ENCODE data around the gene GPC3. TPM values are rescaled to one million over a fixed set of nuclear protein-coding genes. Genes with fewer than 3 reads are reported as not detected.

GPC3 gene
- total RNA-seq, 3 donors from 2014 or later (not counting 1 experiment from before 2014, with no cell fraction given): not detected

GRCh38 chrX:133709501-133709900 is 275.9 kb downstream of the GPC3 start:
- no peaks in the 10 kb centered on the region for H3K4me1 Mint-ChIP-seq
- H3K27ac ChIP-seq (ENCODE audit: low read length): no peak overlapping the region
- H3K4me3 ChIP-seq (ENCODE audit: low read length): no peak overlapping the region
- no peaks in the 10 kb centered on the region for H3K36me3 ChIP-seq (ENCODE audit: control insufficient read depth, insufficient read depth, low read length)
- H3K27me3 Mint-ChIP-seq (ENCODE audit: low read depth in 2 of 2): peaks cover 0 to 68% of the 10 kb centered on the region in 2 donors
- intact Hi-C loops (cut with micrococcal nuclease): no loop called here
- no peaks in the 10 kb centered on the region for H3K9me3 Mint-ChIP-seq
- DNase-seq: no peak
- WGBS (ENCODE audit: insufficient coverage): no CpG with 5 or more reads among the region's 1 CpG
- no peaks in the 10 kb centered on the region for H3K9me3 ChIP-seq (ENCODE audit: control insufficient read depth, insufficient read depth, low read length)
- H3K4me1 ChIP-seq (ENCODE audit: control insufficient read depth, insufficient read depth, low read length): no peaks in the 10 kb centered on the region
- no peak overlapping the region for H3K4me3 Mint-ChIP-seq
- TF ChIP-seq CTCF (IDR thresholded peaks at IDR 0.05): no peak
- ATAC-seq: no peak
- H3K36me3 Mint-ChIP-seq: no peaks in the 10 kb centered on the region
- H3K27ac Mint-ChIP-seq: no peak overlapping the region
- H3K27me3 ChIP-seq (ENCODE audit: control insufficient read depth, insufficient read depth, low read length): no peaks in the 10 kb centered on the region

- H3K36me3 ChIP-seq (ENCODE audit: control insufficient read depth, insufficient read depth, low read length): no peaks in the 10 kb centered on the region
- H3K36me3 Mint-ChIP-seq: no peaks in the 10 kb centered on the region
- H3K27me3 ChIP-seq (ENCODE audit: control insufficient read depth, insufficient read depth, low read length): no peaks in the 10 kb centered on the region
- no peak overlapping the region for H3K4me3 Mint-ChIP-seq
- H3K4me3 ChIP-seq (ENCODE audit: low read length): no peak overlapping the region
- intact Hi-C loops (cut with micrococcal nuclease): no loop called here
- no peak for ATAC-seq
- H3K9me3 ChIP-seq (ENCODE audit: control insufficient read depth, insufficient read depth, low read length): no peaks in the 10 kb centered on the region
- peaks cover 0 to 61% of the 10 kb centered on the region in 2 donors for H3K27me3 Mint-ChIP-seq (ENCODE audit: low read depth in 2 of 2)
- no peaks in the 10 kb centered on the region for H3K4me1 ChIP-seq (ENCODE audit: control insufficient read depth, insufficient read depth, low read length)
- no CpG with 5 or more reads among the region's 1 CpG for WGBS (ENCODE audit: insufficient coverage)
- no peaks in the 10 kb centered on the region for H3K4me1 Mint-ChIP-seq
- no peak for TF ChIP-seq CTCF (IDR thresholded peaks at IDR 0.05)
- no peak for DNase-seq
- H3K9me3 Mint-ChIP-seq: no peaks in the 10 kb centered on the region
- no peak overlapping the region for H3K27ac ChIP-seq (ENCODE audit: low read length)
- H3K27ac Mint-ChIP-seq: no peak overlapping the region
Measured at GRCh38 chrX:133706890-133707289, 278.5 kb downstream of the GPC3 start.

- Mint-ChIP-seq H3K4me3 (no peak overlapping the region), H3K9me3 (no peaks in the 10 kb centered on the region), H3K27me3 (ENCODE audit: low read depth in 2 of 2) (peaks cover 6 to 68% of the 10 kb centered on the region in 2 donors), H3K36me3 (no peaks in the 10 kb centered on the region), H3K27ac (no peak overlapping the region), H3K4me1 (no peaks in the 10 kb centered on the region)
- intact Hi-C loops (cut with micrococcal nuclease): no loop called here
- Histone ChIP-seq H3K36me3 (ENCODE audit: control insufficient read depth, insufficient read depth, low read length) (no peaks in the 10 kb centered on the region), H3K9me3 (ENCODE audit: control insufficient read depth, insufficient read depth, low read length) (no peaks in the 10 kb centered on the region), H3K27me3 (ENCODE audit: control insufficient read depth, insufficient read depth, low read length) (no peaks in the 10 kb centered on the region), H3K4me1 (ENCODE audit: control insufficient read depth, insufficient read depth, low read length) (no peaks in the 10 kb centered on the region), H3K4me3 (ENCODE audit: low read length) (no peak overlapping the region), H3K27ac (ENCODE audit: low read length) (no peak overlapping the region)
- no peak for ATAC-seq
- no peak for DNase-seq
- no peak for TF ChIP-seq CTCF (IDR thresholded peaks at IDR 0.05)
Measured at GRCh38 chrX:133702230-133702629, 283.2 kb downstream of the GPC3 start.

GRCh38 chrX:133699023-133699728 is 286.2 kb downstream of the GPC3 start:
- no peaks in the 10 kb centered on the region for H3K9me3 ChIP-seq (ENCODE audit: control insufficient read depth, insufficient read depth, low read length)
- H3K36me3 ChIP-seq (ENCODE audit: control insufficient read depth, insufficient read depth, low read length): no peaks in the 10 kb centered on the region
- H3K36me3 Mint-ChIP-seq: no peaks in the 10 kb centered on the region
- ATAC-seq (no peak), DNase-seq (no peak)
- TF ChIP-seq CTCF (IDR thresholded peaks at IDR 0.05): no peak
- no peaks in the 10 kb centered on the region for H3K4me1 Mint-ChIP-seq
- no peak overlapping the region for H3K4me3 Mint-ChIP-seq
- no peak overlapping the region for H3K4me3 ChIP-seq (ENCODE audit: low read length)
- no peak overlapping the region for H3K27ac ChIP-seq (ENCODE audit: low read length)
- 87% methylated on average over 4 of the region's 7 CpGs for WGBS (ENCODE audit: insufficient coverage)
- intact Hi-C loops (cut with micrococcal nuclease): no loop called here
- H3K4me1 ChIP-seq (ENCODE audit: control insufficient read depth, insufficient read depth, low read length): no peaks in the 10 kb centered on the region
- H3K27ac Mint-ChIP-seq: no peak overlapping the region
- H3K27me3 Mint-ChIP-seq (ENCODE audit: low read depth in 2 of 2): peaks cover 13 to 67% of the 10 kb centered on the region in 2 donors
- H3K27me3 ChIP-seq (ENCODE audit: control insufficient read depth, insufficient read depth, low read length): no peaks in the 10 kb centered on the region
- H3K9me3 Mint-ChIP-seq: no peaks in the 10 kb centered on the region

Measured in natural killer cell (primary cell).